GM12865 (cell line): Measurements from ENCODE around the gene SRSF11.

ENCODE experiments used
- DNase-seq: peaks from one replicate; pipeline ENCODE4 v3.0.0; 2010; ENCODE audit warnings: low read depth
- H3K4me3 ChIP-seq: 2 replicates; pipeline ENCODE4 v1.5.1; 2011; ENCODE audit warnings: mild to moderate bottlenecking, low read depth, low read length, control low read depth
- TF ChIP-seq, protein P1 (sequence below): IDR thresholded peaks from 2 replicates; pipeline ENCODE4 v1.5.1; 2011; ENCODE audit warnings: low read length, control low read depth, low read depth, inconsistent platforms; ENCODE audit not compliant: insufficient read depth; ENCODE audit errors: missing control alignments

SRSF11 gene

DNA sequence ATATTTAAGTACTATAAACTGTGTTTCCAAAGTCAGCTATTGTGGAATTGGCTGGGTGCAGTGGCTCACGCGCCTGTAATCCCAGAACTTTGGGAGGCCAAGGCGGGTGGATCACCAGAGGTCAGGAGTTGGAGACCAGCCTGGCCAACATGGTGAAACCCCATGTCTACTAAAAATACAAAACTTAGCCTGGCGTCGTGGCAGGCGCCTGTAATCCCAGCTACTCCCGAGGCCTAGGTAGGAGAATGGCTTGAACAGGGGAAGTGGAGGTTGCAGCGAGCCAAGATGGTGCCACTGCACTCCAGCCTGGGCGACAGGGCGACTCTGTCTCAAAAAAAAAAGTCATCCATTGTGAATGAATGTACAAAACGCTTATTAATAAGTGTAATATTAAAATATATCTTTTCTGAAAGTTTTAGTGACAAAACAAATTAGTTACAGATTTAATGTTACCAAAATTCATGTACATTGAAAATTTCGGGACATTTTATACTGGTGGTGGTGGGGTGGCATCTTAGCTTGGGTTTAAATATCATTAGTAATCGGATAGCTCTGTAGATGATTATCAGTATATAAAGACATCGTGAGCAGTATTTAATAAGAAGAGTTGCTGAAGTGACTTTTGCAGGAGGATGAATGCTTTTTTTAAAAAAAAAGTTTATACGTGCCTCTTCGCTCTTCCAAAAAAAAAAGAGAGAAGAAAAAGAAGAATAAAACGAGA lies 503 bp upstream of the SRSF11 start:
- no peak for DNase-seq
- peak overlapping the region; percentile 94 for H3K4me3 ChIP-seq
- TF ChIP-seq, protein P1, sequence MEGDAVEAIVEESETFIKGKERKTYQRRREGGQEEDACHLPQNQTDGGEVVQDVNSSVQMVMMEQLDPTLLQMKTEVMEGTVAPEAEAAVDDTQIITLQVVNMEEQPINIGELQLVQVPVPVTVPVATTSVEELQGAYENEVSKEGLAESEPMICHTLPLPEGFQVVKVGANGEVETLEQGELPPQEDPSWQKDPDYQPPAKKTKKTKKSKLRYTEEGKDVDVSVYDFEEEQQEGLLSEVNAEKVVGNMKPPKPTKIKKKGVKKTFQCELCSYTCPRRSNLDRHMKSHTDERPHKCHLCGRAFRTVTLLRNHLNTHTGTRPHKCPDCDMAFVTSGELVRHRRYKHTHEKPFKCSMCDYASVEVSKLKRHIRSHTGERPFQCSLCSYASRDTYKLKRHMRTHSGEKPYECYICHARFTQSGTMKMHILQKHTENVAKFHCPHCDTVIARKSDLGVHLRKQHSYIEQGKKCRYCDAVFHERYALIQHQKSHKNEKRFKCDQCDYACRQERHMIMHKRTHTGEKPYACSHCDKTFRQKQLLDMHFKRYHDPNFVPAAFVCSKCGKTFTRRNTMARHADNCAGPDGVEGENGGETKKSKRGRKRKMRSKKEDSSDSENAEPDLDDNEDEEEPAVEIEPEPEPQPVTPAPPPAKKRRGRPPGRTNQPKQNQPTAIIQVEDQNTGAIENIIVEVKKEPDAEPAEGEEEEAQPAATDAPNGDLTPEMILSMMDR = no peak

DNA sequence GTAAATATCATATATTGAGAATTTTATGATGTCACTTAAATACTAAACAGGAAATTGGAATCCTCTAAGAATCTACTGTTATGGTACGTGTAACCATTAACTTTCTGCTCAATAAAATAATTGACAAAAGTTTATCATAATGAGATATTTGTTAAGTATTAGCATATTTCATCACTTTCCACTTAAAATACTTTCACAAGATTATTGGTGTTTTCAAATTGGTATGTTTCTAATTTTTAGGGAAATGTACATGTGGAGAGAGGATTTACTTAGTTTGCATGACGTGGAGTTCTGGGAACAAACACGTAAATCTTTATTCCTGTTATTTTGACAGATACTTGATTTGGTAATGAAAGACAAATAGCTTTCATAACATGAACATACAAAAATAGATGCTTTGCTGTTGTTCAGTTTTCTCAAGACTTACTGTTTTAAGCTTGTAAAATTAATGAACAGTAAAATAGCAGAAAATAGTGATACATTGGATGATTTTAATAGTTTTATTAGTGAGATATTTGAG lies 1.6 kb downstream of the SRSF11 start:
- no peak for DNase-seq
- TF ChIP-seq, protein P1 = no peak
- peak overlapping the region; percentile 94 for H3K4me3 ChIP-seq

DNA sequence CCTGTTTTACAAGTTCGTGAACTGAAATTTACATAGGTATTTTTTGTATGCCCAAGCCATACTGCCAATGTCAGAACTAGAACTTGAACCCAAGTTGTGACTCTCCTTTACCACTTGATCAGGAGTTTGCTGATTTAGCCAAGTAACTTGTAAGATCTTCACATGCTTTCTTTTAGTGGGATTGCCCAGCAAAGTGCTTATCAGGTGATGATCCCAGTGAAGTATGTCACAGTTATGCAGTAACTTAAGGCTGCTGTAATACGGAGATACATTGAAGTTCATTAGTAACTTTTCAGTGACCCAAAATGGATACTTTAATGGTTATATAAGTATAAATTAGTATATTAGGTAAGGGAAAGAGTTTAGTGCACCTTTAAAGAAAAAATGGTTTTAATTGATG lies 3.8 kb downstream of the SRSF11 start:
- no peak for DNase-seq
- no peak overlapping the region for H3K4me3 ChIP-seq
- TF ChIP-seq, protein P1 = no peak

DNA sequence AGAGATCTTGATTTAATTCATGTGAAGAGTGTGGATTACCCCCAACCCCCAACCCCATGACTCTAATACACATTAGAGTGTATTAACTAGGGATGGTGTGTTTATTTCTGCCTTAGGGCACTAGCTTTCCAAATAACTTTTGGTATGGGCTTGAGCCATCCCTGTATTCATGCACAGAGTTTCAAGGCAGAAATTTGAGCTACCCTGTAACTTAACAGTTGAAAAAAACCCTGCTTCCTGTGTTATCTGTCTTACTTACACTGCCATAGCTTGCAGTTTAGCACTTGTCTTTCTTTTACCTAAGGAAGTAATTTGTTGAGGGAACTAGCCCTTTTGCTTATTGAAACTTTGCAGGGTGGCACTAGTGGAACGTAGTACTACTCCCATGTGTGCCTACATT lies 6.3 kb downstream of the SRSF11 start:
- no peak for DNase-seq
- no peak overlapping the region for H3K4me3 ChIP-seq
- TF ChIP-seq, protein P1 = no peak

DNA sequence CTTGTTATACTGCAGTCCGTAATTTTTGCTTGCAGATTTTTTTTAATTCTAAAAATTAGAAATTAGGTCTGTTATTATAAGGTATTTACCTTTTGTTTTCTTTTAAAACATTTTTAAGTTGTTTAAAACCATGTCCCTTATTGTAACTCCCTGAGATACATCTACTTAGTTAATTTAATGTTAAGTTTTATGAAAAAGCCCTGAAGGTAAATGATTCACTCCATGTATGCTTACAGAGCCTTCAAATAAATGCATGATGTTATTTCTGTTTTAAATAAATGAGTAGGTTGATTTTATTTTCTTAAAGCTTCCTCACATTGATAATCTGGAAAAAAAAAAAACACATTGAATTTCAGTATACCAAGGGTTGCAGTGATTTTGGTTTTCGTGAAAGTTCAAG lies 7.5 kb downstream of the SRSF11 start:
- DNase-seq = no peak
- TF ChIP-seq, protein P1 = no peak
- H3K4me3 ChIP-seq = no peak overlapping the region

DNA sequence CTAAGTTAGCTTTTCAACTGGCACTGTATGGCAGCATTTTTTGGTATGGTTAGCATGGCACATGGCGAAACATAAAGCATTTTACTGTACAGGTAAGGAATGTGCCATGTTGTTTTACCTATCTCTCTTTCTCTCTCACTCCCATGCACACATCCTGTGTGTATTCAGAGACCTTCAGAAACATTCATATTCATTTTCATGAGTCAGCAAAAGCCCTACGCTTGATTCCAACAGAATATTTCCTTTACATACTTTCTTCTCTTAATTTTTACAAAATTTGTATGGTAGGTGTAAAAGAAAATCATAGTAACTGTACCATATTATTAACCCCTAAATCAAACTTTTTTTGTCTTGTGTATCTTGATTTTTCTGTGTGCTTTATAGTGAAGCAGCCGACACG lies 10.3 kb downstream of the SRSF11 start:
- H3K4me3 ChIP-seq = no peak overlapping the region
- TF ChIP-seq, protein P1 = no peak
- no peak for DNase-seq

DNA sequence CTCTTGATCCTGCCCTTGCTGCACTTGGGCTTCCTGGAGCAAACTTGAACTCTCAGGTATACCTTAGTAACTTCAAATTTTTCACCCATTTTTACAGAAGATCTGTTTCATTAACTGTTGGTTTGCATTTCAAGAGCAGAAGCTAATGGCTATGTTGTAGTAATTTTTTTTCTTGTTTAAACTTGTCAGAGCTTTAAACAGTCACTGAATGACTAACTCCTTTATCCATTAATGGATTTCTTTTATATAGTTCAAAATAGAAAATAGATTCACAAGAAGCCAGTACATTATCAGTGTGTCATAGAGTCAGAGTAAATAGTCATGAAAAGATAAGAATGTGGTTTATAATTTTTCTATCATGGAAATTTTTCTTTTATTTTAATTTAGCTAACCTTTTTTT lies 13.6 kb downstream of the SRSF11 start:
- no peak for DNase-seq
- H3K4me3 ChIP-seq = no peak overlapping the region
- TF ChIP-seq, protein P1 = no peak
